ENCODE results near the gene FBXO3. TPM values are rescaled to one million over a fixed set of nuclear protein-coding genes. Genes with fewer than 3 reads are reported as not detected.

The FBXO3 gene
- total RNA-seq, 1 experiment from 2014 or later: 18.9 TPM

DNA sequence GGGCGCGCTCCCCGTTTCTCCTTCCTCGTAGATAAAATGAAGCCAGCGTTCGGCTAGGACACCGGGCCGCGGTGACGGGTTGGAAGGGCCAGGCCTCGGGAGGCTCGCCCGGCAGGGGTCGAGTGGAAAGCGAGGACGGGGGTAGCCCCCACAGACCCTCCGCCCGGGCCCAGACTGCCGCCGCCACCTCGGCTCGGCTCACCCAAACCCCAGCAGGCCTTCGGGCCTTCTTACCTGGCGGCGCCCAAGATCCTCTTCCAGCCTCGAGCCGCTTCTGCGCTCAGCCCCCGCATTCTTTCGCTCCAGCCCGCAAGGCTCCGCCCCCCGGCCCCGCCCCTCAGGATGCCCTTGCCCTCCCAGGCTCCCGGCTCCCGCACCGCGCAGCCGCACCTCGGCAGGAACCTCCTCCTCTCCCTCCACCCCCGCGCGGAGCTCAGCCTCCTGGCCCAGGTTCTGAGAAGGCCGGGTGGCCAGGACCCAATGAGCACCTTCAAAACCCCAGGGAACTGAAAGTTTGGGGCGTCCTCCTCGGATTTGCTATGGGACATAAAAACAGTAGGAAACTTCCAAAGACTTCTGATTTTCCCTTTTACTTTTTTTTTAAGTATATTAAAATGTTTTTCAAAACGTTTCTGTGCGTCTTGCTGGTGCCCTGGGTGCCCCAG lies 38.0 kb downstream of the FBXO3 start, which contains the start of gene CD59:
Gene CD59, minus strand, starts transcription at position 276 of the 665 bp plus-strand sequence. CDS start 13,978 bp downstream, outside the sequence.
- no peak within 1 kb of the TSS for H2BK15ac ChIP-seq (ENCODE audit: low read depth, low read length)
- peak within 1 kb of the TSS; percentile 83 to 91 for H3K4me3 Mint-ChIP-seq
- no peak within 1 kb of the TSS for H3K27ac ChIP-seq (ENCODE audit: insufficient read length, low read depth, low read length)
- no peaks in the 10 kb centered on the region for H4K20me1 ChIP-seq (ENCODE audit: control insufficient read depth, insufficient read depth, insufficient read length)
- H3K27me3 ChIP-seq (ENCODE audit: insufficient read depth, low read length): no peaks in the 10 kb centered on the region; the same call in 1 of the 2 replicates
- no peaks in the 10 kb centered on the region; a peak in 1 of 5 replicates for H3K9me3 Mint-ChIP-seq
- H3K9ac ChIP-seq (ENCODE audit: extremely low read depth, insufficient read length, low read length): peak within 1 kb of the TSS; percentile 64
- no peaks in the 10 kb centered on the region for H3K9me3 ChIP-seq (ENCODE audit: control insufficient read depth, low read depth, low read length)
- H4K8ac ChIP-seq (replicated peaks; ENCODE audit: insufficient read length, low read depth, low read length): no peak within 1 kb of the TSS
- peak within 1 kb of the TSS; percentile 9 for H2AFZ ChIP-seq (ENCODE audit: low read length)
- peaks cover 0 to 6% (median 3%) of the 10 kb centered on the region in 3 experiments; a peak in 4 of 7 replicates for H3K36me3 Mint-ChIP-seq (ENCODE audit: insufficient read depth in 1 of 3, low read depth in 3 of 3)
- H3K23me2 ChIP-seq (ENCODE audit: insufficient read length, low read depth, low read length, poor library complexity, severe bottlenecking): no peaks in the 10 kb centered on the region
- no peak within 1 kb of the TSS for H3T11ph ChIP-seq (ENCODE audit: low read length)
- H3K27ac Mint-ChIP-seq: peak within 1 kb of the TSS; percentile 5 to 92 (median 6); a peak in 5 of 7 replicates
- no peak within 1 kb of the TSS for H3K56ac ChIP-seq (ENCODE audit: insufficient read length, low read depth, low read length)
- no peak within 1 kb of the TSS for H4K91ac ChIP-seq (ENCODE audit: insufficient read length, low read depth, low read length)
- H3K4me1 ChIP-seq (ENCODE audit: insufficient read depth, low read length): no peaks in the 10 kb centered on the region
- DNase-seq: peak; percentile 97
- no peak within 1 kb of the TSS for H2BK12ac ChIP-seq (ENCODE audit: insufficient read length, low read depth, low read length)
- H3K4me2 ChIP-seq (ENCODE audit: insufficient read depth, insufficient read length, low read length): peak within 1 kb of the TSS; percentile 52
- WGBS (ENCODE audit: extremely low coverage, insufficient read length, low lambda C conversion rate): no CpG with 5 or more reads among the region's 48 CpGs
- H2BK20ac ChIP-seq (ENCODE audit: low read depth, low read length, poor library complexity, severe bottlenecking): no peak within 1 kb of the TSS
- peaks cover 3% of the 10 kb centered on the region for H3K79me1 ChIP-seq (ENCODE audit: insufficient read depth, low read depth, low read length, poor library complexity, severe bottlenecking)
- H2BK5ac ChIP-seq (ENCODE audit: insufficient read length, low read length): no peak within 1 kb of the TSS
- no peak within 1 kb of the TSS for H3K4ac ChIP-seq (ENCODE audit: low read depth, low read length)
- peak within 1 kb of the TSS; percentile 26; the same call in 1 of the 2 replicates for H3K14ac ChIP-seq (ENCODE audit: insufficient read depth, low read length)
- TF ChIP-seq, protein P1, sequence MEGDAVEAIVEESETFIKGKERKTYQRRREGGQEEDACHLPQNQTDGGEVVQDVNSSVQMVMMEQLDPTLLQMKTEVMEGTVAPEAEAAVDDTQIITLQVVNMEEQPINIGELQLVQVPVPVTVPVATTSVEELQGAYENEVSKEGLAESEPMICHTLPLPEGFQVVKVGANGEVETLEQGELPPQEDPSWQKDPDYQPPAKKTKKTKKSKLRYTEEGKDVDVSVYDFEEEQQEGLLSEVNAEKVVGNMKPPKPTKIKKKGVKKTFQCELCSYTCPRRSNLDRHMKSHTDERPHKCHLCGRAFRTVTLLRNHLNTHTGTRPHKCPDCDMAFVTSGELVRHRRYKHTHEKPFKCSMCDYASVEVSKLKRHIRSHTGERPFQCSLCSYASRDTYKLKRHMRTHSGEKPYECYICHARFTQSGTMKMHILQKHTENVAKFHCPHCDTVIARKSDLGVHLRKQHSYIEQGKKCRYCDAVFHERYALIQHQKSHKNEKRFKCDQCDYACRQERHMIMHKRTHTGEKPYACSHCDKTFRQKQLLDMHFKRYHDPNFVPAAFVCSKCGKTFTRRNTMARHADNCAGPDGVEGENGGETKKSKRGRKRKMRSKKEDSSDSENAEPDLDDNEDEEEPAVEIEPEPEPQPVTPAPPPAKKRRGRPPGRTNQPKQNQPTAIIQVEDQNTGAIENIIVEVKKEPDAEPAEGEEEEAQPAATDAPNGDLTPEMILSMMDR (conservative IDR thresholded peaks at IDR 0.05): 0 out of 3 replicates have a peak, but pooled peaks have one; percentile 11
- peaks cover 25 to 28% of the 10 kb centered on the region in 2 experiments for H3K4me1 Mint-ChIP-seq
- H4K5ac ChIP-seq (ENCODE audit: insufficient read length, low read depth, low read length): no peak within 1 kb of the TSS
- H3K79me2 ChIP-seq (ENCODE audit: insufficient read depth, low read length): no peaks in the 10 kb centered on the region; the same call in 1 of the 2 replicates
- H2BK120ac ChIP-seq (ENCODE audit: low read depth, low read length, poor library complexity, severe bottlenecking): no peak within 1 kb of the TSS
- H3K23ac ChIP-seq (ENCODE audit: insufficient read length, low read depth, low read length): no peak within 1 kb of the TSS
- peaks cover 6% of the 10 kb centered on the region for H3K27me3 Mint-ChIP-seq (ENCODE audit: low read depth)
- no peak within 1 kb of the TSS for H2AK5ac ChIP-seq (ENCODE audit: insufficient read length, low read length)
- H3K18ac ChIP-seq (ENCODE audit: insufficient read length, low read depth, low read length): peak within 1 kb of the TSS; percentile 68

Measured in H9 (cell line).